Vagina (tissue), 2 donors: ENCODE results near the gene ZNF564. TPM values are rescaled to one million over a fixed set of nuclear protein-coding genes. Genes with fewer than 3 reads are reported as not detected.
A peak's percentile ranks its signal among the peaks of the same experiment; 100 is the strongest.

Source experiments
- DNase-seq, 2 donors: peaks; one replicate each; pipeline ENCODE4 v3.0.0-alpha.2; 2017; ENCODE audit errors: extremely low spot score in 2 of 2
- H3K27ac ChIP-seq: fragments of 200-600 bp; sonication (generic); one replicate; pipeline ENCODE4 v1.5.1; 2019
- H3K27me3 ChIP-seq: fragments of 200-600 bp; sonication (generic); one replicate; pipeline ENCODE4 v1.5.1; 2019
- H3K36me3 ChIP-seq, 2 donors: fragments of 200-600 bp; sonication (generic); one replicate each; pipeline ENCODE4 v1.5.1; 2017 to 2019
- H3K4me1 ChIP-seq: fragments of 200-600 bp; sonication (generic); one replicate; pipeline ENCODE4 v1.5.1; 2019
- H3K4me3 ChIP-seq, 2 donors: fragments of 200-600 bp; sonication (generic); 1 replicate in 1 of 2; 2 replicates in 1 of 2; pipeline ENCODE4 v1.5.1; 2016 to 2019
- H3K9me3 ChIP-seq: fragments of 200-600 bp; sonication (generic); one replicate; pipeline ENCODE4 v1.5.1; 2019
- CTCF ChIP-seq, 3 experiments: fragments of 450-650 bp in 2 of 3; fragments of 200-600 bp in 1 of 3; sonication (generic) in 1 of 3; IDR thresholded peaks; one replicate each; pipeline ENCODE4 v1.5.1; 2017 to 2019; ENCODE audit warnings: antibody characterized with exemption in 3 of 3, mild to moderate bottlenecking in 2 of 3, moderate library complexity in 2 of 3
- POLR2A ChIP-seq, 2 donors: fragments of 450-650 bp; IDR thresholded peaks; one replicate each; pipeline ENCODE4 v1.6.1; 2017; ENCODE audit warnings: antibody characterized with exemption in 2 of 2, mild to moderate bottlenecking in 2 of 2, moderate library complexity in 2 of 2
- POLR2AphosphoS5 ChIP-seq, 2 donors: sonication (generic); formaldehyde crosslinking; IDR thresholded peaks; one replicate each; pipeline ENCODE4 v1.9.0; 2017; ENCODE audit warnings: antibody characterized with exemption in 2 of 2, mild to moderate bottlenecking in 2 of 2, low read depth in 1 of 2; ENCODE audit not compliant: insufficient read depth in 1 of 2
- intact Hi-C: fragments of 100-400 bp; cut with DNase I; formaldehyde crosslinking; loops from one replicate; pipeline ENCODE4 v1.15.1; 2023
- total RNA-seq: library from RNA; depleted of rRNA; stranded (reverse); fragments of >200 nt; gene quantifications from one replicate; pipeline ENCODE4 v1.2.3, GENCODE V29; 2016

The ZNF564 gene
- total RNA-seq: 12.0 TPM

- intact Hi-C loops: no loop called here
- H3K9me3 ChIP-seq: no peaks in the 10 kb centered on the region
- H3K27me3 ChIP-seq: no peaks in the 10 kb centered on the region
- H3K4me3 ChIP-seq: peak within 1 kb of the TSS; percentile 79 to 92
- H3K4me1 ChIP-seq: peaks cover 37% of the 10 kb centered on the region
- H3K36me3 ChIP-seq: peaks cover 0 to under 1% of the 10 kb centered on the region in 2 donors
- peak within 1 kb of the TSS; percentile 90 for H3K27ac ChIP-seq
- DNase-seq: peak; percentile 98 to 99
- TF ChIP-seq POLR2AphosphoS5 (IDR thresholded peaks at IDR 0.05; ENCODE audit: insufficient read depth in 1 of 2, low read depth in 1 of 2): peak; percentile 89 to 92
- peak in 1 of 3 experiments; percentile 17 for TF ChIP-seq CTCF (IDR thresholded peaks at IDR 0.05)
- peak in 1 of 2 donors; percentile 36 for TF ChIP-seq POLR2A (IDR thresholded peaks at IDR 0.05)
Observed at GRCh38 chr19:12551060-12551832, at the start of gene ZNF564. ZNF564 (minus strand) TSS chr19:12551482; CDS start chr19:12551332, 150 bp downstream.

DNA sequence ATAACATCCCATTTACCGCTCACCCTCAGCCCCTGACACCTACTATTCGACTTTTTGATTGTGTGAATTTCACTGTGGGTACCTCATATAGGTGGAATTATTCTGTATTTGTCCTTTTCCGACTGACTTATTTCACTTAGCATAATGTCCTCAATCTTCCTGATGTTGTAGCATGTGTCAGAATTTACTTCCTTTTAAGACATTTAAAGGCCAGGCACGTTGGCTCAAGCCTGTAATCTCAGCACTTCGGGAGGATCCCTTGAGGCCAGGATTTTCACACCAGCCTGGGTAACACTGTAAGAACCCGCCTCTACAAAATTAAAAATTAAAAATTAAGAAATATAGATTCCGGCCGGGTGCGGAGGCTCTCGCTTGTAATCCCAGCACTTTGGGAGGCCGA is 46.3 kb upstream of the ZNF564 start:
- no peaks in the 10 kb centered on the region for H3K27me3 ChIP-seq
- TF ChIP-seq CTCF (IDR thresholded peaks at IDR 0.05): no peak
- no peak for TF ChIP-seq POLR2A (IDR thresholded peaks at IDR 0.05)
- no peak for TF ChIP-seq POLR2AphosphoS5 (IDR thresholded peaks at IDR 0.05; ENCODE audit: insufficient read depth in 1 of 2, low read depth in 1 of 2)
- H3K4me1 ChIP-seq: no peaks in the 10 kb centered on the region
- H3K9me3 ChIP-seq: no peaks in the 10 kb centered on the region
- DNase-seq: no peak
- no peak overlapping the region for H3K27ac ChIP-seq
- intact Hi-C loops: no loop called here
- H3K4me3 ChIP-seq: no peak overlapping the region
- peaks cover 0 to 1% of the 10 kb centered on the region in 2 donors for H3K36me3 ChIP-seq

DNA sequence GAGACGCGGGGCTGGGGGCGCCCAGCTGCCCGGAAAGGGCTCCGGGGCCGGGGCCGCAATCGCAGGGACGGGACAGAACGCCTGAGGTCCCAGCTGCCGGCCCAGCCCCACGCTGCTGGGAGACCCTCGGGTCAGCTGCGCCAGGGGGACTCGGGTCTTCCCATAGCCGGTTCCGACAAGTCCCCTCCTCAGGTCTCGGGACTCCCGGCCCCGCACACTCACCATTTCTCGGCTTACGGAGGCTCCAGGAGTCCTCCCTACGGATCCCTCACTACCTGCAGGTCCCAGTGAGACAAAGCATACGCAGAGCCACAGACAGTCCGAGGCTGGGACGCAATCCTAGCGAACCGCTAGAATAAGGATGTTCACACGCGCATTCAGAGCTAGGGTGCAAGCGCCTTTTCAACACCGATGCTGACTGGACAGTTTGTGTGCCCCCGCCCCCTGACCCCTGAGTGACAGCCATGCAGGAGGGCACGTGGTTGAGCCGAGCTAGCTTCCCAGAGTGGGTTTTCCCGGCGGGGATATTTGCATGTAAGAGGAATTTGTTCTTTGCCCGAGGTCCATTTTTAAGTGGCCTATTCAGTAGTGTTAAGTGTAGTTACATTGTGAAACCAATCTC is 45.8 kb upstream of the ZNF564 start:
- no peak for DNase-seq
- Histone ChIP-seq H3K27ac (no peak overlapping the region), H3K4me1 (no peaks in the 10 kb centered on the region), H3K27me3 (no peaks in the 10 kb centered on the region), H3K4me3 (no peak overlapping the region), H3K9me3 (no peaks in the 10 kb centered on the region), H3K36me3 (no peaks in the 10 kb centered on the region)
- intact Hi-C loops: no loop called here
- TF ChIP-seq POLR2A (IDR thresholded peaks at IDR 0.05): no peak
- no peak for TF ChIP-seq CTCF (IDR thresholded peaks at IDR 0.05)
- no peak for TF ChIP-seq POLR2AphosphoS5 (IDR thresholded peaks at IDR 0.05; ENCODE audit: insufficient read depth in 1 of 2, low read depth in 1 of 2)

- no peak overlapping the region for H3K27ac ChIP-seq
- H3K9me3 ChIP-seq: no peaks in the 10 kb centered on the region
- no peak overlapping the region for H3K4me3 ChIP-seq
- H3K27me3 ChIP-seq: no peaks in the 10 kb centered on the region
- no peaks in the 10 kb centered on the region for H3K36me3 ChIP-seq
- H3K4me1 ChIP-seq: no peaks in the 10 kb centered on the region
- DNase-seq: no peak
- intact Hi-C loops: no loop called here
- TF ChIP-seq POLR2A (IDR thresholded peaks at IDR 0.05) (no peak), CTCF (IDR thresholded peaks at IDR 0.05) (no peak), POLR2AphosphoS5 (IDR thresholded peaks at IDR 0.05; ENCODE audit: insufficient read depth in 1 of 2, low read depth in 1 of 2) (no peak)
Observed at GRCh38 chr19:12596485-12596884, 45.2 kb upstream of the ZNF564 start.

- no peak overlapping the region for H3K27ac ChIP-seq
- H3K4me1 ChIP-seq: no peaks in the 10 kb centered on the region
- no peak overlapping the region for H3K4me3 ChIP-seq
- no peaks in the 10 kb centered on the region for H3K27me3 ChIP-seq
- no peak for DNase-seq
- intact Hi-C loops: no loop called here
- TF ChIP-seq POLR2A (IDR thresholded peaks at IDR 0.05) (no peak), CTCF (IDR thresholded peaks at IDR 0.05) (no peak), POLR2AphosphoS5 (IDR thresholded peaks at IDR 0.05; ENCODE audit: insufficient read depth in 1 of 2, low read depth in 1 of 2) (no peak)
- peaks cover 9% of the 10 kb centered on the region for H3K9me3 ChIP-seq
- peaks cover 7 to 41% of the 10 kb centered on the region in 2 donors for H3K36me3 ChIP-seq
Observed at GRCh38 chr19:12581100-12581499, 29.8 kb upstream of the ZNF564 start.
